AG04450 (cell line): Measurements from ENCODE around the gene C17orf58. TPM values are rescaled to one million over a fixed set of nuclear protein-coding genes. Genes with fewer than 3 reads are reported as not detected.
"Not testable (repeated sequence)": the region's sequence is repeated elsewhere in the genome, so short reads cannot be mapped to it uniquely, and the experiment has no call there.

Experiments used
- CTCF ChIA-PET: fragments of 300-600, 350-600 bp; formaldehyde crosslinking; extraction: SDS; loops from one replicate; lab custom pipeline; 2022; ENCODE audit warnings: antibody characterized with exemption, inconsistent platforms; lab: Charles Lee
- POLR2A ChIA-PET: fragments of 350-600 bp; formaldehyde crosslinking; extraction: SDS; loops from one replicate; lab custom pipeline; 2021; ENCODE audit warnings: antibody characterized with exemption, inconsistent platforms; lab: Yijun Ruan, JAX
- DNase-seq: peaks from one replicate; pipeline ENCODE4 v3.0.0-alpha.2; 2011; ENCODE audit warnings: low read depth, low spot score
- H3K27ac ChIP-seq: one replicate; pipeline ENCODE4 v1.5.1; 2012; ENCODE audit warnings: low read depth, low read length, control low read depth
- H3K27me3 ChIP-seq: one replicate; pipeline ENCODE4 v1.6.0; 2012; ENCODE audit warnings: low read length; ENCODE audit not compliant: control insufficient read depth, insufficient read depth
- H3K4me3 ChIP-seq: 2 replicates; pipeline ENCODE4 v1.5.1; 2011; ENCODE audit warnings: mild to moderate bottlenecking, low read depth, low read length, control low read depth
- H3K9me3 ChIP-seq: 2 replicates; pipeline ENCODE4 v1.5.1; 2012; ENCODE audit warnings: low read length; ENCODE audit not compliant: control insufficient read depth, insufficient read depth
- polyA minus RNA-seq: library from RNA; depleted of rRNA, polyadenylated mRNA; stranded (reverse); fragments of >200 nt; gene quantifications from 2 replicates; pipeline ENCODE4 v1.2.3, GENCODE V29; 2011; rRNA and poly(A)+ RNA removed
- polyA plus RNA-seq: library from polyadenylated mRNA; depleted of rRNA; stranded (reverse); fragments of >200 nt; gene quantifications from 2 replicates; pipeline ENCODE4 v1.2.3, GENCODE V29; 2011; rRNA removed
- TF ChIP-seq, protein P1 (sequence below): IDR thresholded peaks from 2 replicates; pipeline ENCODE4 v1.5.1; 2011; ENCODE audit warnings: low read depth, low read length, control low read depth, inconsistent platforms

The C17orf58 gene
- 11.3 and 14.4 TPM in 2 replicates for polyA plus RNA-seq
- 6.8 and 7.6 TPM in 2 replicates for polyA minus RNA-seq

DNA sequence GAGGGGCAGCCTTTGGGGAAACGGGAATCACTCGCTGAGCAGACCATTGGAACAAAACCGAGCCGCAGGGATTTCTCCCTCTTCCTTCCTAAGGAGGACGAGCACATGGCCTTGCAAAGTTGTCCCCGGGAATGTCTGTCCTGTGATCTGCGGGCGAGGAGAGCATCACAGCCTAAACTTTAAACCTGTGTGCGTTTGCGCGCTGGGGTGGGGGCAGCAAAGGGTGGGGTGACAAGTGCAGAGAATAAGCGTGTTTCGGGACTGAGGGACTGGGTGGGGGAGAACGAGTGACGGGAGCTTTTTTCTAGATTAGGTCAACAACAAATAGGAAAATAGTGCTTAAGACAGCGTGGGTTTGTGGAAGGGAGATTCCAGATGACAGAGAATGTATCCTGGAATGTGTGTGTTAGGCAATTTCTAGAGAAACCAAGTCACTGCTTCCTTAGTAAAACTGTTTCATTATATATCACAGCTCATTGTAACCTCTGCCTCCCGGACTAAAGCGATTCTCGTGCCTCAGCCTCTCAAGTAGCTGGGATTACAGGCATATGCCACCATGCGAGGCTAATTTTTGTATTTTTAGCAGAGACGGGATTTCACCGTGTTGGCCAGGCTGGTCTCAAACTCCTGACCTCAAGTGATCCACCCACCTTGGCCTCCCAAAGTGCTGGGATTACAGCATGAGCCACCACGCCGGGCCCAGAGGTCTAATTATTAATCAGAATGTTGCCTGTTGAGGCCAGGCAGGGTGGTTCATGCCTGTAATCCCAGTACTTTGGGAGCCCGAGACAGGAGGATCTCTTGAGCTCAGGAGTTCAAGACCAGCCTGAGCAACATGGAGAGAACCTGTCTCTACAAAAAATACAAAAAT lies at the start of gene C17orf58:
Gene C17orf58 (minus strand): TSS at position 169 of the 871 bp plus-strand sequence. CDS start 271 bp downstream, outside the sequence.
- CTCF ChIA-PET = interaction anchor here (0.9 kb wide), 1 partner anchor 88 kb away, joined by 3 read pairs; no protein-coding TSS in a partner anchor
- DNase-seq, POLR2A ChIA-PET: not testable (repeated sequence)

DNA sequence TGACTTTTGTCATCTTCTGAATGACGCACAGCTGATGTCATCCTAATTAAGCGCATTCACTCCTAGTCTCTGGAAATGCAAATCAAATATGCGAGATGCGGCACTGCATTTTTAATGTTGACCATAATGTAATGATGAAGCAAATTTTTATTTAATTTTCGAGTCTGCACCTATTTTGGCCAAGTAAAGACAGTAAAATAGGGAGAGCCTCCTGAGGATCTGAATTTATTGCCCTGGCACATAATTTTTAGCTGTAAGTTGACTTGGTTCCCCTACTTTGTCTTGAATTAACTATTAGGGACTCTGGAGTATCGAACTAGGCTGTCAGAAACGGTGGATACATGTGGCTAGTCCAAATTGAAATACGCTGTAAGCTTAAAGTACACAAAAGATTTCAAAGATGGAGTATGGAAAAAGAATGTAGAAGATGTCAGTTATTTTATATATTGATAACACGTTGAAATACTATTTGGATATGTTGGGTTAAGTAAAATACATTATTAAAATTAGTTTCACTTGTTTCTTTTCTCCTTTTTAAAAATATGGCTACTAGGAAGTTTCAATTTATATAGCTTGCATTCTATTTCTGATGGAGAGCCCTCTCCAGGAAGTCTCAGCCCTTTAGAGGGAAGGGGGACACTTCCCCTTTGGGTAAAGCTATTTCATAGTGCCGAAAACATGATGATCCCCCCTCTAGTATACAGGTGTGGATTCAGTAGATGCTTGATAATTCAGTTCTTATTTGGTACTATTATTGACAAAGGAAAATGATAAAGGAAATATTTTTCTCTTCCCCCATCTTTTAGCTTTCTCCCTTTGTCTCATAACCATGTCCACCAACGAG lies 40.3 kb upstream of the C17orf58 start:
- H3K4me3 ChIP-seq = peak overlapping the region; percentile 92
- no peaks in the 10 kb centered on the region for H3K27me3 ChIP-seq
- peaks cover 4% of the 10 kb centered on the region; the same call in 1 of the 2 replicates for H3K9me3 ChIP-seq
- ChIA-PET POLR2A (interaction anchor here (0.5 to 1.1 kb wide), 3 partner anchors 19 to 421 kb away, joined by 3 to 10 read pairs (median 3); partner anchors contain the start of gene WIPI1), CTCF (interaction anchor here (1.0 to 1.5 kb wide), 2 partner anchors 73 to 164 kb away, joined by 3 read pairs; no protein-coding TSS in a partner anchor)
- DNase-seq = no peak
- no peak overlapping the region for H3K27ac ChIP-seq
- TF ChIP-seq, protein P1, sequence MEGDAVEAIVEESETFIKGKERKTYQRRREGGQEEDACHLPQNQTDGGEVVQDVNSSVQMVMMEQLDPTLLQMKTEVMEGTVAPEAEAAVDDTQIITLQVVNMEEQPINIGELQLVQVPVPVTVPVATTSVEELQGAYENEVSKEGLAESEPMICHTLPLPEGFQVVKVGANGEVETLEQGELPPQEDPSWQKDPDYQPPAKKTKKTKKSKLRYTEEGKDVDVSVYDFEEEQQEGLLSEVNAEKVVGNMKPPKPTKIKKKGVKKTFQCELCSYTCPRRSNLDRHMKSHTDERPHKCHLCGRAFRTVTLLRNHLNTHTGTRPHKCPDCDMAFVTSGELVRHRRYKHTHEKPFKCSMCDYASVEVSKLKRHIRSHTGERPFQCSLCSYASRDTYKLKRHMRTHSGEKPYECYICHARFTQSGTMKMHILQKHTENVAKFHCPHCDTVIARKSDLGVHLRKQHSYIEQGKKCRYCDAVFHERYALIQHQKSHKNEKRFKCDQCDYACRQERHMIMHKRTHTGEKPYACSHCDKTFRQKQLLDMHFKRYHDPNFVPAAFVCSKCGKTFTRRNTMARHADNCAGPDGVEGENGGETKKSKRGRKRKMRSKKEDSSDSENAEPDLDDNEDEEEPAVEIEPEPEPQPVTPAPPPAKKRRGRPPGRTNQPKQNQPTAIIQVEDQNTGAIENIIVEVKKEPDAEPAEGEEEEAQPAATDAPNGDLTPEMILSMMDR = no peak

More for the DNA sequence above, at the start of gene C17orf58:
- not testable (repeated sequence) for H3K9me3 ChIP-seq, H3K27me3 ChIP-seq
- peak within 1 kb of the TSS; percentile 21 for H3K27ac ChIP-seq
- peak within 1 kb of the TSS; percentile 63 for H3K4me3 ChIP-seq

GRCh38 chr17:68035523-68036303 lies 39.4 kb upstream of the C17orf58 start, which contains the start of gene KPNA2:
TSS of gene KPNA2 (plus strand) at chr17:68035735. CDS start at chr17:68037133, 1,398 bp downstream.
- H3K4me3 ChIP-seq = peak within 1 kb of the TSS; percentile 92
- peaks cover 4% of the 10 kb centered on the region; the same call in 1 of the 2 replicates for H3K9me3 ChIP-seq
- H3K27ac ChIP-seq = peak within 1 kb of the TSS; percentile 65
- peak; percentile 96 for DNase-seq
- H3K27me3 ChIP-seq = no peaks in the 10 kb centered on the region
- TF ChIP-seq, protein P1 = no peak
- CTCF ChIA-PET = interaction anchor here (0.6 kb wide), 1 partner anchor 1290 kb away, joined by 8 read pairs; no protein-coding TSS in a partner anchor
- POLR2A ChIA-PET = interaction anchor here (0.6 to 1.1 kb wide), 9 partner anchors 10 to 422 kb away, joined by 3 to 12 read pairs (median 6); partner anchors contain the start of gene WIPI1

GRCh38 chr17:68035131-68035522 lies 38.9 kb upstream of the C17orf58 start:
- Histone ChIP-seq H3K27ac (no peak overlapping the region), H3K4me3 (peak overlapping the region; percentile 32; the same call in 1 of the 2 replicates), H3K9me3 (peaks cover 4% of the 10 kb centered on the region; the same call in 1 of the 2 replicates), H3K27me3 (no peaks in the 10 kb centered on the region)
- TF ChIP-seq, protein P1 = no peak
- ChIA-PET CTCF (no interaction called here), POLR2A (interaction anchor here (0.6 to 1.1 kb wide), 6 partner anchors 14 to 423 kb away, joined by 5 to 12 read pairs (median 6); no protein-coding TSS in a partner anchor)
- no peak for DNase-seq
